ENCODE data around the gene WAC.
"Not testable (repeated sequence)": the region's sequence is repeated elsewhere in the genome, so short reads cannot be mapped to it uniquely, and the experiment has no call there.

Gene WAC

GRCh38 chr10:28495084-28495483 is 37.8 kb upstream of the WAC start:
- Histone ChIP-seq H3K4me1 (peaks cover 18% of the 10 kb centered on the region), H3K9me3 (ENCODE audit: control insufficient read depth, low read length) (no peaks in the 10 kb centered on the region), H3K9ac (no peak overlapping the region), H2AFZ (no peak overlapping the region), H3K36me3 (ENCODE audit: control insufficient read depth, insufficient read depth, low read length) (no peaks in the 10 kb centered on the region), H3K27me3 (ENCODE audit: control insufficient read depth, insufficient read depth, low read length) (no peaks in the 10 kb centered on the region), H3K79me2 (no peaks in the 10 kb centered on the region), H3K4me2 (ENCODE audit: low read length) (no peak overlapping the region), H3K27ac (peak overlapping the region; percentile 87), H3K4me3 (ENCODE audit: low read depth, low read length) (no peak overlapping the region)
- no peak for TF ChIP-seq CTCF (IDR thresholded peaks at IDR 0.05)

- H3K79me2 ChIP-seq: no peaks in the 10 kb centered on the region
- no peak for TF ChIP-seq CTCF (IDR thresholded peaks at IDR 0.05)
- H2AFZ ChIP-seq: peak overlapping the region; percentile 31
- H3K4me2 ChIP-seq (ENCODE audit: low read length): no peak overlapping the region
- H3K4me1 ChIP-seq: peaks cover 18% of the 10 kb centered on the region
- peak overlapping the region; percentile 87 for H3K27ac ChIP-seq
- H3K9me3 ChIP-seq (ENCODE audit: control insufficient read depth, low read length): no peaks in the 10 kb centered on the region
- H3K9ac ChIP-seq: no peak overlapping the region
- H3K27me3 ChIP-seq (ENCODE audit: control insufficient read depth, insufficient read depth, low read length): no peaks in the 10 kb centered on the region
- H3K4me3 ChIP-seq (ENCODE audit: low read depth, low read length): no peak overlapping the region
- no peaks in the 10 kb centered on the region for H3K36me3 ChIP-seq (ENCODE audit: control insufficient read depth, insufficient read depth, low read length)
Measured at GRCh38 chr10:28496017-28496416, 36.9 kb upstream of the WAC start.

- Histone ChIP-seq H3K9ac (no peak overlapping the region), H3K4me1 (peaks cover 18% of the 10 kb centered on the region), H3K27me3 (ENCODE audit: control insufficient read depth, insufficient read depth, low read length) (no peaks in the 10 kb centered on the region), H3K9me3 (ENCODE audit: control insufficient read depth, low read length) (no peaks in the 10 kb centered on the region), H3K4me2 (ENCODE audit: low read length) (no peak overlapping the region), H2AFZ (peak overlapping the region; percentile 27), H3K27ac (peak overlapping the region; percentile 87), H3K79me2 (no peaks in the 10 kb centered on the region), H3K36me3 (ENCODE audit: control insufficient read depth, insufficient read depth, low read length) (no peaks in the 10 kb centered on the region), H3K4me3 (ENCODE audit: low read depth, low read length) (no peak overlapping the region)
- no peak for TF ChIP-seq CTCF (IDR thresholded peaks at IDR 0.05)
Measured at GRCh38 chr10:28496481-28496961, 36.4 kb upstream of the WAC start.

- Histone ChIP-seq H3K27me3 (ENCODE audit: control insufficient read depth, insufficient read depth, low read length) (no peaks in the 10 kb centered on the region), H3K4me1 (peaks cover 18% of the 10 kb centered on the region), H3K27ac (peak overlapping the region; percentile 87), H3K36me3 (ENCODE audit: control insufficient read depth, insufficient read depth, low read length) (no peaks in the 10 kb centered on the region), H3K9ac (no peak overlapping the region), H3K9me3 (ENCODE audit: control insufficient read depth, low read length) (no peaks in the 10 kb centered on the region), H3K4me3 (ENCODE audit: low read depth, low read length) (no peak overlapping the region), H3K4me2 (ENCODE audit: low read length) (no peak overlapping the region), H3K79me2 (no peaks in the 10 kb centered on the region), H2AFZ (no peak overlapping the region)
- TF ChIP-seq CTCF (IDR thresholded peaks at IDR 0.05): no peak
Measured at GRCh38 chr10:28497313-28498126, 35.4 kb upstream of the WAC start.

GRCh38 chr10:28500203-28500602 is 32.7 kb upstream of the WAC start:
- peak overlapping the region; percentile 53 for H3K27ac ChIP-seq
- not testable (repeated sequence) for H3K9ac ChIP-seq; H2AFZ ChIP-seq; H3K79me2 ChIP-seq; H3K4me3 ChIP-seq (ENCODE audit: low read depth, low read length); H3K36me3 ChIP-seq (ENCODE audit: control insufficient read depth, insufficient read depth, low read length); H3K27me3 ChIP-seq (ENCODE audit: control insufficient read depth, insufficient read depth, low read length); H3K9me3 ChIP-seq (ENCODE audit: control insufficient read depth, low read length)
- H3K4me1 ChIP-seq: peaks cover 21% of the 10 kb centered on the region
- H3K4me2 ChIP-seq (ENCODE audit: low read length): peak overlapping the region; percentile 9

Data from parathyroid adenoma (tissue), 2 donors.